ENCODE results near the gene GPR161.
"Not testable (repeated sequence)": the region's sequence is repeated elsewhere in the genome, so short reads cannot be mapped to it uniquely, and the experiment has no call there.

Gene GPR161

GRCh38 chr1:168136709-168137514 lies at the start of gene GPR161:
Gene GPR161, minus strand, starts transcription at chr1:168136930. Its CDS starts 32,080 bp downstream, at chr1:168104850.
- peak; percentile 65 for DNase-seq

DNA sequence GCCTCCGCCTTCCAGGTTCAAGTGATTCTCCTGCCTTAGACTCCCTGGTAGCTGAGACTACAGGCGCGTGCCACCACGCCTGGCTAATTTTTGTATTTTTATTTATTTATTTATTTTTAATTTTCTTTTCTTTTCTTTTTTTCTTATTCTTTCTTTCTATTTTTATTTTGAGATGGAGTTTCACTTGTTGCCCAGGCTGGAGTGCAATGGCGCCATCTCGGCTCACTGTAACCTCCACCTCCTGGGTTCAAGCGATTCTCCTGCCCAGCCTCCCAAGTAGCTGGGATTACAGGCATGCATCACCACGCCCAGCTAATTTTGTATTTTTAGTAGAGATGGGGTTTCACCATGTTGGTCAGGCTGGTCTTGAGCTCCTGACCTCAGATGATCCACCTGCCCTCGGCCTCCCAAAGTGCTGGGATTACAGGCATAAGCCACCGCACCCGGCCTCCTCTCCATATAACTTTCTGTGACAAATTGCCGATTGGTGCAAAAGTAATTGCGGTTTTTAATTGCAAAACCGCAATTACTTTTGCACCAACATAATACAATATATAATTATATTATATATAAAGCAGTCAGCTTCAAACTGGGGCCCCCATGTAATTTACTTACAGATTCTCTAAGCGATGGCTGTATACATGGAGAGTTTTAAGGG lies 44.5 kb upstream of the GPR161 start:
- DNase-seq, result not testable (repeated sequence)

DNA sequence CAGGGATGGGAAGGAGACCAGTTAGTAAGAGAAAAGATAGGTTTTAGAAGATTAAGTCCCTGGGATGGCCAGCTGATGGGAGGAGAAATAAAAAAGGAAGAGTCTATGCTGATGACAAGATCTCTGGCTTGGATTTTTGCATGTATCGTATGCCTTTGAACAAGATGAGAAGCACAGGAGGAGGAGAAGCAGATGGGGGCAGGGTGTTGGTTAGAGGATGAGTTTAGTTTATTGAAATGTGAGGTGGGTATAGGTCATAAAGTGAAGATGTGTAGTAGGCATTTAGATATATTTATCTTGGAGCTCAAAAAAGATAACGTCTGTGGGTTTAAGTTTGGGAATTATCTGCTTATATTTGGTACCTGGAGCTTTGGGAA lies 43.4 kb upstream of the GPR161 start:
- peak; percentile 33 for DNase-seq

DNA sequence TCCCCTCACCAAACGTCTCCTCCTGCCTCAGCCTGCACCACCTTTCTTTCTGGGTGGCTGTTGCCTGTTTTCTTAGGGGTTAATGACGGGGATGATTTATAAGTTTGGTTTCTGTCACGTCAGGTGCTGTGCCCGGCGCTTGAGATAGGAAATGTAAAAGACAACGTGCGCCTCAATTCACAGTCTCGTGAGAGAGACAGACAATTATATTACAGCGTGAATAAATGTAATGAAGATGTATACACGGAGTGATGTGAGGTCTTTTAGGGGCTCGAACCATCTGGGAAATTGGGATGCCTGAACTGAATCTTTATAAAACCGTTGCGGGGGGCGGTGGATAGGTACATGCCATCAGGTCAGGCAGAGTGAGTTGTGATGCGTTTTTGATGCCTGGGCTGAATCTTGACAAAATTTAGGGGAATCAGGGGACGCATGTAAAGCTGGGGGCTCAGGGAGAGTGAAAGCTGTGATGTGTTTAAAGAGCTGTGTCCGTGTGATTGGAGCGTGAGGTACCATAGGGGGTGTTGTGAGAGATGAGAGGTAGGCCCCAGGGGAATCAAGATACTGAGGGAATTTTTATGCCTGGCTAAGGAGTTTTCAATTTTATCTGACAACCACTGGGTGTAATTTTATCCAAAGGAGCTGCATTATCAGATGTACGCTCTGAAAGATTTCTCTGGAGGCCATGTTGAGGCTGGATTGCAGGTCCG lies 42.9 kb upstream of the GPR161 start:
- peak; percentile 48 for DNase-seq

- peak; percentile 99 for DNase-seq
Observed at GRCh38 chr1:168178638-168179437, 42.1 kb upstream of the GPR161 start, which contains the start of gene TIPRL. Gene TIPRL, plus strand, starts transcription at chr1:168178962. Its CDS starts 116 bp downstream, at chr1:168179078.

DNA sequence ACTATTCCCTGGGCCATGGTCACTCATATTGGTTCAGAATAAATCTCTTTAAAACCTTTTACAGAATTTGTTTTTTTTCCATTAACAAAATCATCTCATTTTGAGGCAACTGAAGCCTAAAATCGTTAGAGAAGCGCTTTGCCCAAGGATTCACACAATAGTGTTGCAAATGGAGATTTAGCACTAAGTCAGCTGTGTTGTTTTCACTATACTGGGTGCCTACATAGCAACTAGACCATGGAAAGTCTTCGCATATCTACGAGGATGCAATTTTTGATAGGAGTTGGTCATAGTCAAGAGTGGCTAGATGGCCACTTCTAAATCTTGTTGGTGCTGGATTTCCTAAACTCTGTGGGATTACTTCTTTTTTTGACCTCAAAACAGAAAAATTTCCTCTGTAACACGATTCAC lies 41.5 kb upstream of the GPR161 start:
- DNase-seq, result no peak

- no peak for DNase-seq
Observed at GRCh38 chr1:168172250-168172915, 35.7 kb upstream of the GPR161 start.

- peak; percentile 7 for DNase-seq
Observed at GRCh38 chr1:168170564-168171508, 34.1 kb upstream of the GPR161 start.

DNA sequence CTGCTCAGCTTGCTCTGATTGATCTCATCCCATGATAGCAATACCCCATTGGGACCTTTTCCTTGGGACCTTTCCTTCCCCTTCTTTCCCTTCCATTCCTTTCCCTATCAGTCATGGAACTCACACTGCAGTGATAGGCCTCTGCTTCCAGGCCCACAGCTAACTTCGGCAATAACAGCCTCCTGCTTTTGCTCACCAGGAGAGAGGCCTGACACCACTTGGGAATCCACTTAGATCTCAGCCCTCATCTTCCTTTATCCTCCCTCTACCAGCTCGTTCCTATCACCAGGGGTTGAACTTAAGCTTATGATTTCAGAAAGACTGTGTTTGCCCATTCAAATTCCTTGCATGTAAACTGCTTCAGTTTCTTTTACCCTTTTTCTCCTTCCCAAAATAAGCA lies 31.1 kb upstream of the GPR161 start:
- no peak for DNase-seq

GRCh38 chr1:168164771-168165170 lies 28.0 kb upstream of the GPR161 start:
- DNase-seq, result no peak

- no peak for DNase-seq
Observed at GRCh38 chr1:168163670-168164069, 26.9 kb upstream of the GPR161 start.

DNA sequence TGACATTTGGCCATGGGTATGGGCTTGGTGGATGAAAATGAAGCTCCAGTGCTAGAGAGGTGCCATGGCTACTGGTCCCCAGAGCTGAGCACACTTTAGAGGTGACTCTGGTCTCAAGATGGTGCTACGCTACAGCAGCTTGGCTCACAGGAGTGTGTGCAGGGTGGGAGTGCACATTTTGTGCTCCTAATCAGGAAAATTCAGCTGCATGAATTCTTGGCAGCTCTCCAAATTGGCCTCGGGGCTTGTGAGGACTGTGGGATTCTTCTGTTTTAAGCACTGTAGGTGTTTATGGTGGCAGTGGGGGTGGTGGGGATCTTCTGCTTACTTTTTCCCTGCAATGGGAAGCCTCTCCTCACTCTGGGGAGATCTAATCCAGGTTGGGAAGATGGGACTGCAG lies 24.7 kb upstream of the GPR161 start:
- no peak for DNase-seq

GRCh38 chr1:168159979-168160378 lies 23.2 kb upstream of the GPR161 start:
- no peak for DNase-seq

DNA sequence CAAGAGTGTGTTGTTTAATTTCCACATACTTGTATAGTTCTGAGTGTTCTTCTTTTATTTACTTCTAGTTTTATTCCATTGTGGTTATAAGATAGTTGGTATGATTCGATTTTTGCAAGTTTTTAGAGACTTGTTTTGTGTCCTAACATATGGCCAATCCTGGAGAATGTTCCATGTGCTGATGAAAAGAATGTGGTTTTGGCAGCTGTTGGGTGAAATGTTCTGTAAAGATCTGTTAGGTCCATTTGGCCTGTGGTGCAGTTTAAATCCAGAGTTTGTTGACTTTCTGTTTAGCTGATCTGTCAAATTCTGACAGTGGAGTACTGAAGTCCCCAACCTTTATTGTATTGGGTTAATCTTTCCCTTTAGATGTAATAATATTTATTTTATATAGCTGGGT lies 22.5 kb upstream of the GPR161 start:
- DNase-seq, result no peak

DNA sequence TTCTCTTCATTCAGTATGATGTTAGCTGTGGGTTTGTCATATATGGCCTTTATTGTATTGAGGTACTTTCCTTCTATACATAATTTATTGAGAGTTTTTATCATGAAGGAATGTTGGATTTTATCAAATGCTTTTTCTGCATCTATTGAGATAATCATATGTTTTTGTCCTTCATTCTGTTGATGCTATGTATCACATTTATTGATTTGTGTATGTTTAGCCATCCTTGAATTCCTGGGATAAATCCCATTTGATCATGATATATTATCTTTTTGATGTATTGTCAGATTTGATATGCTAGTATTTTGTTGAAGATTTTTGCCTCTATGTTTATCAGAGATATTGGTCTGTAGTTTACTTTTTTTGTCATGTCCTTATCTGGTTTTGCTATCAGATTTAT lies 20.9 kb upstream of the GPR161 start:
- no peak for DNase-seq

- DNase-seq, result no peak
Observed at GRCh38 chr1:168155910-168156309, 19.2 kb upstream of the GPR161 start.

- DNase-seq, result not testable (repeated sequence)
Observed at GRCh38 chr1:168154707-168155106, 18.0 kb upstream of the GPR161 start.

DNA sequence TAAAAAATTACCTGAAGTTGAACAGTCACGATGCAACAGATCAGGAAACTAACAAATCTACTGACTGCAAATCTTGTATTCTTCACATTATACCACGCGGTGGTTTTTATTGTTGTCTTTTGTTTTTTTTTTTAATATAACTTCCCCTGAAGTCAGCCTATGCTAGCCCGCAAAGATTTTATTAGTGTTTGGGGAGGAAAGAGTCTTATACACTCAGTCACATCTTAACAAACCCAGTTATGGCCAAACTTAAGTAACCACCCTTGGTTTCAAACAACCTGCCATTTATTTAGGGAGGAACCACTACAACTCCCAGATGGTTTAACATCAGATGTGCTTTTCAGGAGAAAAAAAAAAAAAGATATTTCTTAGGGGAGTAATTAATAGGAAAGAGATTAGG lies 15.2 kb upstream of the GPR161 start:
- DNase-seq, result no peak

DNA sequence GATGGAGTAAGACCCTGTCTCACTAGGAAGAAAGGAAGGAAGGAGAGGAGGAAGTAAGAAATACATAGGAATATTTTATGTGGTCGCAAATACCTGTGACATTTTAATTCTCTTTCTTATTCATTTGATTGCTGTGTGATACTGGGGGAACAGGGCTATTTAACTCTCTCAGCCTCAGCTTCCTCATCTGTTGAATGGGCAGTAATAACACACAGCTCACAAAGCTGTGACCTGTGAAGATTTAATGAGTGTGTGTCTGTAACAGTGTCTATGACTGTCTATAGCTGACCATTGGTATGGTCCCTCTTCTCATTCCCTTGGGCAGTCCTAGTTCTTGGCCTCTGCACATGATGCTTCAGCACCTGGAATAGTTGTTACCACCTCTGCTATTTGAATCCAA lies 13.6 kb upstream of the GPR161 start:
- DNase-seq, result no peak

DNA sequence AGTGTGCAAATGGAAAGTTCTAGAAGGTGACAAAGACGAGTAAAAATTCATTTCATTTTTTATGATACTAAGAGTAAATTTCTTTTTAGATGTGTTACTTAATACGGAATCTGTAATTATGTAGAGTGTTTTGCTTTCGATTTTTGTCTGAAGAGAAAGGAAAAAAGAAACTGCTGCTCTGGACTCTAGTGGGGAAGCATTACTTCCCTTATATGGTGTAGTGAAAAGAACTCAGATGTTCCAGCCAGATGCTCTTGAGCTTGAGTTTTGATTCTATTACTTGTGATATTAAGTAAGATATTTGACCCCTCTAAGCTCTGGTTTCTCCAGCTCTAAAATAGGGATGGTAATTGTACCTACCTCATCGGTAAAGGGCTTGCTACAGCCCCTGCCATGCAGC lies 12.2 kb upstream of the GPR161 start:
- DNase-seq, result peak; percentile 8

GRCh38 chr1:168146626-168147025 lies 9.9 kb upstream of the GPR161 start:
- DNase-seq, result no peak

Data from NCI-H2171 treated with DMSO at 0.1 percent for 48 hours (cell line).